Skeletal muscle satellite cell (primary cell): ENCODE data around the gene PKN2.

Experiments
- H3K27me3 ChIP-seq: 2 replicates; pipeline ENCODE4 v1.7.0; 2013; ENCODE audit warnings: low read length; ENCODE audit not compliant: control insufficient read depth, insufficient read depth
- H3K36me3 ChIP-seq: 2 replicates; pipeline ENCODE4 v1.7.0; 2013; ENCODE audit warnings: mild to moderate bottlenecking, control low read depth, low read length; ENCODE audit not compliant: insufficient read depth
- H3K4me1 ChIP-seq: 2 replicates; pipeline ENCODE4 v1.7.0; 2013; ENCODE audit warnings: low read length; ENCODE audit not compliant: control insufficient read depth, insufficient read depth
- H3K4me2 ChIP-seq: 2 replicates; pipeline ENCODE4 v1.7.0; 2013; ENCODE audit warnings: mild to moderate bottlenecking, low read length
- H3K4me3 ChIP-seq: 2 replicates; pipeline ENCODE4 v1.7.0; 2013; ENCODE audit warnings: low read length
- H3K9ac ChIP-seq: 2 replicates; pipeline ENCODE4 v1.7.0; 2013; ENCODE audit warnings: mild to moderate bottlenecking, low read depth, low read length, moderate library complexity
- H3K9me3 ChIP-seq: replicated peaks from 2 replicates; pipeline ENCODE4 v1.7.0; 2013; ENCODE audit warnings: mild to moderate bottlenecking, control low read depth, low read length

PKN2 gene

DNA sequence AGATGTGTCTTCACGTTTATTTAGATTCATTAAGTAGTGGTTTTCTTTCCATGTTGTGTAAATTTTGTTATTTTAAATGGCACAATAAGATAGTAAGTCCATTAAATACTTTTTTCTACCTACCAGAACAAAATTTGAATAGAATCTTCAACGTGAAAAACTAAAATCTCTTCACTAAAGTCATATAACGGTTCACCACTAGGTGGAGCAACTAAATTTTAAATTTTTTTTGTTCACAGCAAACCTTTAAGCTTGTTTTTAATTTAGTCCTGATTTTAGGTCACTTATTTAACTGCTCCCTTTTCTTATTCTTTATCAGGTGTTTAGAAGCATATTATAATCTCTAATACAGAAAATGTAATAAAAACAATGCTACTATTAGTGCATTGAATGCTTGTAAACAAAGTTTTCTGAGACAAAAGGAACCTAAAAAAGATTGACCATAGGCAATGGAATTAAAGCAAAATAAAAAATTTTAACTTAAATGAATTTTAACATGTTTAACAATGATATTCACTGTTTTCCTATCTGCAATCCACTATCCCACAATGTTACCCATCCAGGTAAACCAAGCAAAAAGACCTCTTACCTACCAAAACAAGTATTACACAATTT is 28.3 kb upstream of the PKN2 start:
- Histone ChIP-seq H3K4me3 (no peak overlapping the region), H3K36me3 (no peaks in the 10 kb centered on the region), H3K4me2 (no peak overlapping the region), H3K27me3 (no peaks in the 10 kb centered on the region), H3K9ac (no peak overlapping the region), H3K9me3 (no peaks in the 10 kb centered on the region), H3K4me1 (no peaks in the 10 kb centered on the region)

DNA sequence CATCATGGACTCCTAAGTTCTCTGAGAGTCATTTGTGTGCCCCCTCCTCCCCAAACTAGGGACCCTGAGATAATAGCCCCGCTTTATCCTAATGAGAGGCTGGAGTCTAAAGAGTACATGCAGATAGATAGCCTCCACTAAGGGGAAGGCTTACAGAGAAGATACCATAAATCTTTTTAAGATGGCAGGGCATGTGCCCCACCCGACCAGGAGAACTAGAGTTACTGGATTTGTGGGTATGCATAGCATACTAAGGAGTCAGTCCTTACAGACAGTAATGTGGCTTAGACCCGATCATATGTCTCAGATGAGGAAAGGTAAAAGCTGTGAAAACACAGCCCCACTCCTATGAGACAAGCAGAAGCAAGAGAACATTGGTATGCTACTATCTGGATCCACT is 25.7 kb upstream of the PKN2 start:
- Histone ChIP-seq H3K27me3 (no peaks in the 10 kb centered on the region), H3K36me3 (no peaks in the 10 kb centered on the region), H3K9ac (no peak overlapping the region)

DNA sequence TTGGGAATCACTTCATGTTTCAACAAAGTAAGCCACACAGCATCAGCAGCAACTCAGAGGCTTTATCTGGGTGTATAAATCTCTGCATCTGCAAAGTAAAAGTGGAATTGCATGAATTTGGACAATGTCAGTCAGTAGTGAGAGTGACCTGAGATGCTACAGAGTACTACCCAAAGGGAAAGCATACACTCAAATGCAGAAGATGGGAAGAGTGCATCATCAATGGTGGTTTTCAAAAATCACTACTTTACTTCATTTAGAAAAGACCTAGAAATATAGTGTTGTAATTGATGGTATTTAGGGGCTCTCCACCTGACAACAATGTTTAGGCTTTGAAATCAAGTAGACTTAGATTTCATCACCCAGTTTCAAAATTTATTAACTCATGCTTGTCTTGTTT is 24.5 kb upstream of the PKN2 start:
- Histone ChIP-seq H3K9ac (no peak overlapping the region), H3K9me3 (no peaks in the 10 kb centered on the region), H3K4me3 (no peak overlapping the region), H3K27me3 (no peaks in the 10 kb centered on the region), H3K4me2 (no peak overlapping the region), H3K36me3 (no peaks in the 10 kb centered on the region), H3K4me1 (no peaks in the 10 kb centered on the region)

More for the DNA sequence above, 25.7 kb upstream of the PKN2 start:
- H3K4me1 ChIP-seq = no peaks in the 10 kb centered on the region
- H3K4me3 ChIP-seq = no peak overlapping the region
- H3K4me2 ChIP-seq = no peak overlapping the region
- no peaks in the 10 kb centered on the region for H3K9me3 ChIP-seq

DNA sequence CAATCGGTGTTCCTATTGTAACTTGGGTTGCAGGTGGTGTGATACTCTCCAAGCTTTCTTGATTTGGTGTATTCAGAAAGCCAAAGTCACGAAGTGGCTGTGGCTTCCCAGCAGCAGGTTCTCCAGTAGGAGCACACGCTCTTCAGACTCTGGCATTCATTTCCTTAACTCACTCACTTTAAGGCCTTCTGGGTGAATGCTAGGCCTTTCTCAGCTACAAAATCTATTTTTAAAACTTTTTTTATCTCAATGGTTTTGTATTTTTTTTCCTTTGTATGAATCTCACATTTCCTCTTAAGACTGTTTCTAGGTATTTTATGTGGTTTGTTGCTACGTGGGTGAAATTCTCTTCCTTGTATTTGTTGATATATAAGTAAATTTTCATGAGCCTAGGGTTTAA is 22.9 kb upstream of the PKN2 start:
- Histone ChIP-seq H3K9ac (no peak overlapping the region), H3K4me2 (no peak overlapping the region), H3K4me1 (no peaks in the 10 kb centered on the region), H3K27me3 (no peaks in the 10 kb centered on the region), H3K36me3 (no peaks in the 10 kb centered on the region), H3K4me3 (no peak overlapping the region), H3K9me3 (no peaks in the 10 kb centered on the region)

DNA sequence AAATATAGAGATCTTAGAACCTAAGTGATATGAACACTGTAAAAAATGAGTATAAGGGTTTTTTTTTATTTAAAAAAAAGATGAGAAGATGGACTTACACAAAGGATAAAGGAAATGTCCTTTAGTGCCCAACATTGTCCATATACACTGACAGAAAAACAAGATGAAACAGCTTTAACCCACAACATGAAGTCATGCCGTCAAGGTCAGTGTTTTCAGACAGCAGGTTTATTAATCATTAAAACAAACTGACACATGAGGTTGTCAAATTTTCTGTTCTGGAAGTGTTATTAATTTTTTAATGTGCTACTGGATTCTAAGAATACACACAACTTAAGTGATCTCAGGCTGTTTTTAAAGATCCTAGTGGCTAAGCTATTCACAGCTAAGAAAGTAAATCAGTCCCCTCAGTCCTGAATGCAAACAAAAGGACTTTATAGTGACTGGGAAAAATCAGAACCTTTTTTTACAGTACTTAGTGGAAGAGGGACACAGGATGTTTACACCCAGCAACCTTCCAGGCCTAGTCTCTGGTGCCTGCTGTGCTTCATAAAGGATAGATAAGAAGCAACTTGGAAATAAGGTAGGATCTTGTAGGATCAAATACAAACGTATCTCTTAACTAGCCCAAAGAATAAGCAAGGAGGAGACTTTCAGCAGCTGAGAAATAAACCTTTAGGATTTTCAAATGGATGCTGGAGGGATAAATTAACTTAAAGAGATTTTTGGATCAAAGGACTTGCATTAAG is 21.9 kb upstream of the PKN2 start:
- Histone ChIP-seq H3K4me1 (no peaks in the 10 kb centered on the region), H3K9ac (no peak overlapping the region), H3K9me3 (no peaks in the 10 kb centered on the region)

DNA sequence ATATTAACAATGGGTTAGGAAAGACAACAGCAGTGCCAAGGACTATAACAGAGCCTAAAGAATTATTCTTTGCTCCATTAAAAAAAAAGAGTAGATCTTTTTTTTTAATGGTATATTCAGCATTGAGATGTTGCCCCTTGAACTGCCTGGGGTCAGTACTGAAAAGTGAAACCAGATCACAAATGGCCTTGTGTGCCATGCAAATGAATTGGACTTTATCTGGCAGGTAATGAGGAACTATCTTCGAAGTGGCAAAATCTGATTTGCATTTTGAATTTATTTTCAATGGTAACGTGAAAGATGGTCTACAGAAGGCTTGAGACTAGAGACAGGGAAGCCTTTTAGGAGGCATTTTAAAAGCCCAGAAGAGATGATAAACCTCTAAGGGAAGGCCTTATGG is 21.4 kb upstream of the PKN2 start:
- H3K9ac ChIP-seq = no peak overlapping the region
- H3K36me3 ChIP-seq = no peaks in the 10 kb centered on the region
- no peaks in the 10 kb centered on the region for H3K9me3 ChIP-seq
- no peak overlapping the region for H3K4me2 ChIP-seq
- H3K27me3 ChIP-seq = no peaks in the 10 kb centered on the region
- no peaks in the 10 kb centered on the region for H3K4me1 ChIP-seq
- H3K4me3 ChIP-seq = no peak overlapping the region

More for the DNA sequence above, 21.9 kb upstream of the PKN2 start:
- H3K36me3 ChIP-seq = no peaks in the 10 kb centered on the region
- H3K4me2 ChIP-seq = no peak overlapping the region
- H3K4me3 ChIP-seq = no peak overlapping the region
- no peaks in the 10 kb centered on the region for H3K27me3 ChIP-seq

DNA sequence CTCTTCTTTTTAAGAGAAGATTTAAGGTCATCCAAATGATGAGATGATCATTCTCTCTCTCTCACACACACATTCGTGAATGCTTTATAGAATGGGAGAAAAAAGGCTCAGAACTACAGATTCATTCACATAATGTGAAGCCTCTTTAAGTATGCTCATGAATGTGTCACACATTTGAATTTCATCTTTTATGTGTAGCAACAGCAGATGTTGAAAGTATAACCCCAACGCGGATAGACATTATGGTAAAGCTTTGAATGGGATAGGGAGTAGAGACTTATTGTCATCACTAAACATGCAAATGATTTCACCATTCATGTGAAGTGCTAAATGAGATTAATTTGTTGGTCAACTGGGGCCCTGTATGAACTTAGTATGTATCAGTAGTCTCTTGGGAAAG is 15.7 kb upstream of the PKN2 start:
- Histone ChIP-seq H3K4me2 (no peak overlapping the region), H3K4me1 (peaks cover 13% of the 10 kb centered on the region)

DNA sequence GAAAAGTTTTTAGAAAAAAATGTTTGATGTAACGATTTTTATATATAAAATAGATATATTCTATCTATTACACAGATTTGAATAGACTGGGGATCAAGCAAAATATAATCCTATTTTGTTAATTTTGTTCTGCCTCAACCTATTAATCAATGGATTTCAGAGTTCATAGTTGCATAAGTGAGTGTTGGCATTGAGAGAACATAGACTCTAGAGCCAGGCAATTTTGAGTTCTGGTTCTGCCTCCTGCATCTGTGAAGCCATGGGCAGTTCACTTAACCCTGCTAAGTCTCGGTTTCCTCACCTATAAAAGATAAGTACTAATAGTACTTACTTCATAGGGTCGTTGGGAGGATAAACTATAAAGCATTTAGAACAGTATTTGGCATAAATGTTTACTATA is 13.6 kb upstream of the PKN2 start:
- no peaks in the 10 kb centered on the region for H3K9me3 ChIP-seq
- no peak overlapping the region for H3K4me3 ChIP-seq
- H3K27me3 ChIP-seq = no peaks in the 10 kb centered on the region
- H3K4me2 ChIP-seq = no peak overlapping the region
- no peak overlapping the region for H3K9ac ChIP-seq
- peaks cover 18% of the 10 kb centered on the region for H3K4me1 ChIP-seq
- no peaks in the 10 kb centered on the region for H3K36me3 ChIP-seq

More for the DNA sequence above, 15.7 kb upstream of the PKN2 start:
- Histone ChIP-seq H3K27me3 (no peaks in the 10 kb centered on the region), H3K9me3 (no peaks in the 10 kb centered on the region), H3K36me3 (no peaks in the 10 kb centered on the region), H3K9ac (no peak overlapping the region), H3K4me3 (no peak overlapping the region)

DNA sequence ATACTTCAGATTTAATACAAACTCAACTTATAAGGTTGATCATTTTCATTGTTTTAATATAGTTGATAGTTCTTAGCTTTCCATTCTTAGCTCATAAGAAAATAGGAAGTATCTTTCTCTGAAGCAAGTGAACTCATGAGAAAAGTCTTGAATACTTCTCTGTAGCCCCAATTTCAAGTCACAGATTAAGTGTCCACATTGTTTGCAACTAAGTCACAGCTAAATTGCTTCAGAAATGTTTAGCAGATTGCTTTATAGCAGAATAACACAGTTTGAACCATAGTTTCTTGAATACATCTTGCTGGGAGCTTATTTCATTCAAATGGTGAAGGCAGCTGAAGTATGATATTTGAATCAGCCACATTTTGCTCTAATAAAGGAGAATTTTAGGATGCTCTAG is 10.6 kb upstream of the PKN2 start:
- Histone ChIP-seq H3K4me3 (no peak overlapping the region), H3K9me3 (no peaks in the 10 kb centered on the region), H3K4me2 (peak overlapping the region; percentile 26), H3K4me1 (peaks cover 18% of the 10 kb centered on the region), H3K36me3 (no peaks in the 10 kb centered on the region), H3K27me3 (no peaks in the 10 kb centered on the region), H3K9ac (peak overlapping the region; percentile 40)

DNA sequence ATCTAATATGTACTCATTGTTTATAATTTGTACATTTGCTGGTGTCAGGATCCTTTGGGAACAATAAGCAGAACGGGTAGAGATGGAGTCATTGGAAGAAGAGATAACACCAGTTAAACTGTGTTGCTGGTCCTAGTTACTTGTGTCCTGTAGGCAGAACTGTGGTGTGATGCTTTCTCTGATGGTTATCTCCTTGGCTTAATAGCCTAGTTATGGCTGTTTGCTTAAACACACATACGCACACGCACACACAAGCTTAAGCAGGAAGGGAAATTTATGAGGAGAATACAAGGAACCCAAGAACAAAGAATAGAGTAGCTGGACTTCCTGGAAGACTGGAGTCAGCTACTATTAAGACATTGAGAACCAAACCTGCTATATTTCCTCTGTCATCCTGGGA is 5.7 kb upstream of the PKN2 start:
- Histone ChIP-seq H3K9ac (no peak overlapping the region), H3K4me2 (no peak overlapping the region), H3K9me3 (no peaks in the 10 kb centered on the region), H3K27me3 (no peaks in the 10 kb centered on the region), H3K4me3 (no peak overlapping the region), H3K36me3 (no peaks in the 10 kb centered on the region), H3K4me1 (peaks cover 10% of the 10 kb centered on the region)

DNA sequence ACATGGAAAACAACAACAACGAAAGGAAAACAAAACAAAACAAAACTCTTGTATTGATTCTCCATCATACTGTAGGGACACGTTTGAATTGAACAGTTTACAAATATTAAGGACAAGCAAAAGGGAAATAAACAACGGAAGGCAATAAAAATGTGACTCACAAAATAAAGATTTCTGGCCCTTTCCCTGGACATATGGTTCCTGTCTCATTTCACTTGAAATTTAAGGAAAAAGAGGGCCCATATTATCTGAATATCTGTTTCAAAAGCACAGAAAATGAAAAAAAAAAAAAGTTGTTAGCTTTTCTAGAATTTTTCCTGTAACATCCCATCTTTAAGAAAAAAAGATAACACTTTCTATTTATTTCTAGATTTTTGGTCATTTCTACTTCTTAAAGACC is 3.6 kb upstream of the PKN2 start:
- Histone ChIP-seq H3K9ac (no peak overlapping the region), H3K9me3 (no peaks in the 10 kb centered on the region), H3K36me3 (no peaks in the 10 kb centered on the region), H3K27me3 (no peaks in the 10 kb centered on the region), H3K4me1 (peaks cover 5% of the 10 kb centered on the region), H3K4me2 (no peak overlapping the region), H3K4me3 (no peak overlapping the region)
